Astrocyte of the spinal cord (primary cell): Measurements from ENCODE around the gene KLHDC7B.

Experiments
- DNase-seq: peaks from one replicate; pipeline ENCODE4 v3.0.0; 2011; ENCODE audit warnings: low read depth, low spot score
- H3K4me3 ChIP-seq: 2 replicates; pipeline ENCODE4 v1.5.1; 2011; ENCODE audit warnings: low read depth, mild to moderate bottlenecking, low read length, moderate library complexity
- in situ Hi-C: cut with HindIII; loops from 2 replicates; pipeline ENCODE4 v1.10.0; 2017; ENCODE audit warnings: low sequenced_read_pairs
- TF ChIP-seq, protein P1 (sequence below): IDR thresholded peaks from 2 replicates; pipeline ENCODE4 v1.5.1; 2012; ENCODE audit warnings: low read depth, mild to moderate bottlenecking, low read length, inconsistent platforms

KLHDC7B gene

DNA sequence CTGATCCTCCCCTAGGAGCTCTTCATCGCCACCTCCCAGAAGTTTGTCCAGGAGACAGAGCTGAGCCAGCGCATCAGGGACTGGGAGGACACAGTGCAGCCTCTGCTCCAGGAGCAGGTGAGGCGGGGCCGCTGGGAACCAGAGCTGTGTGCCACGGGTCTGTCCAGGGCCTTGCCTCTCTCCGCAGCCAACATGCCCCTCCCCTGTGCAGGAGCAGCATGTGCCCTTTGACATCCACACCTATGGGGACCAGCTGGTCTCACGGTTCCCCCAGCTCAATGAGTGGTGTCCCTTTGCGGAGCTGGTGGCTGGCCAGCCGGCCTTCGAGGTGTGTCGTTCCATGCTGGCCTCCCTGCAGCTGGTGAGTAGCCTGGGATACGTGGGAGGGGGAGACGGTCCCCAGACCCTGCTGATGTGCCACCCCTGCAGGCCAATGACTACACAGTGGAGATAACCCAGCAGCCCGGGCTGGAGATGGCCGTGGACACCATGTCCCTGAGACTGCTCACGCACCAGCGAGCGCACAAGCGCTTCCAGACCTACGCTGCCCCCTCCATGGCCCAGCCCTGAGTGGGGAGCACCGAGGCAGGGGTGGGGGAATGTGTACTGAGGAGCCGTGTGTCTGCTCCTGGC, 22.8 kb upstream of the KLHDC7B start:
- in situ Hi-C loops: no loop called here
- DNase-seq: no peak
- TF ChIP-seq, protein P1, sequence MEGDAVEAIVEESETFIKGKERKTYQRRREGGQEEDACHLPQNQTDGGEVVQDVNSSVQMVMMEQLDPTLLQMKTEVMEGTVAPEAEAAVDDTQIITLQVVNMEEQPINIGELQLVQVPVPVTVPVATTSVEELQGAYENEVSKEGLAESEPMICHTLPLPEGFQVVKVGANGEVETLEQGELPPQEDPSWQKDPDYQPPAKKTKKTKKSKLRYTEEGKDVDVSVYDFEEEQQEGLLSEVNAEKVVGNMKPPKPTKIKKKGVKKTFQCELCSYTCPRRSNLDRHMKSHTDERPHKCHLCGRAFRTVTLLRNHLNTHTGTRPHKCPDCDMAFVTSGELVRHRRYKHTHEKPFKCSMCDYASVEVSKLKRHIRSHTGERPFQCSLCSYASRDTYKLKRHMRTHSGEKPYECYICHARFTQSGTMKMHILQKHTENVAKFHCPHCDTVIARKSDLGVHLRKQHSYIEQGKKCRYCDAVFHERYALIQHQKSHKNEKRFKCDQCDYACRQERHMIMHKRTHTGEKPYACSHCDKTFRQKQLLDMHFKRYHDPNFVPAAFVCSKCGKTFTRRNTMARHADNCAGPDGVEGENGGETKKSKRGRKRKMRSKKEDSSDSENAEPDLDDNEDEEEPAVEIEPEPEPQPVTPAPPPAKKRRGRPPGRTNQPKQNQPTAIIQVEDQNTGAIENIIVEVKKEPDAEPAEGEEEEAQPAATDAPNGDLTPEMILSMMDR: no peak
- H3K4me3 ChIP-seq: no peak overlapping the region

DNA sequence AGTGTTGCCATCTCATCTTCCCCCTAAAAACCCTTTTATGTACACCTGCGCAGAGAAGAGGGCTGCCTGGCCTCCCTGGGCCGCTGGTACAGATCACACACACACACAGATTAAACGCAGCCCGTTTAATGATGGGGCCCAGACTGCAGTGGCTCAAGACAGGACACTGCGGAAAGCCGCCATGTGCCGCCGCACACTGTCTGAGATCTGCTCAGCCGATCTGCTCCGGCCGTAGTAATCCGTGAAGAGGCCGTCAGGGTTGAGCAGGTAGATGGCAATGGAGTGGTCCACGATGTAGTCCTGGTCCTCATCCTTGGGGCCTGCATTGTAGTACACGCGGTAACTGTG, 22.3 kb upstream of the KLHDC7B start:
- H3K4me3 ChIP-seq: no peak overlapping the region
- DNase-seq: no peak
- TF ChIP-seq, protein P1: no peak
- in situ Hi-C loops: no loop called here

DNA sequence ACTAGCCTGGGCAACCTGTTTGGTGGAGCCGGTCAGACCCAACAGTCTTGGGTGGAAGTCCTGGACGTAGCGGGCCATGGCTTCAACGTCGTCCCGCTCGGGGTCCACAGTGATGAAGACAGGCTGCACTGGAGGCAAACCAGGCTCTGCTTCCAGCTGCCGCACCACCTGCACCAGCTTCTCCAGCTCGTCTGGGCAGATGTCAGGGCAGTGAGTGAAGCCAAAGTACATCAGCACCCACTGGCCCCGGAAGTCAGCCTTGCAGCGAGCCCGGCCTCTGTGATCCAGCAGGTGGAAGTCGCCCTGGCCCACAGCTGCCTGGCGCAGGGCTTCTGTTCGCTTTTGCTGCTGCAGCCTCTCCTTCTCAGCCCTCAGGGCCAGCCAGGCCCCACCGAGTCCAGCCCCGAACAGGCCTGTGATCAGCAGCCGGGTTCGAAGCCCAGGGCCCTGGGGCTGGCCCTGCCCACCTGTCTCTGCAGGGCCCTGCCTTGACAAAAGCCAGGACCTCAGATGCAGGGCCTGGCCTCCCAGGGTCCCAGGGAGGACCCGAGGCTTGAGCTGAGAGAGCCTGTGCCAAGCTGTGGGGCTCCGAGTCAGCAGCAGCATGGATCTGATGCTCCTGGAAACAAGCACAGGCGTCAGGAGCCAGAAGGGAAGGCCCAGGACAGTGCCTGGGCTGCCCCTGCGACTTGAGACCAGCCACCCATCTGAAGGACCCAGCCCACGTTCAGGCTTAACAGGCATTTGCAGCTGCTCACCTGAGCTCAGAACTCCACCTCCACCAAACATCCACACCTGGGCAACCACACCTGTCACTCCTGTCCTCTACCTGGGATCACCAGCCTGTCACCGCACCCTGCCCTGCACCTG, 21.7 kb upstream of the KLHDC7B start:
- peak overlapping the region; percentile 72 for H3K4me3 ChIP-seq
- TF ChIP-seq, protein P1: no peak
- DNase-seq: no peak
- in situ Hi-C loops: no loop called here

DNA sequence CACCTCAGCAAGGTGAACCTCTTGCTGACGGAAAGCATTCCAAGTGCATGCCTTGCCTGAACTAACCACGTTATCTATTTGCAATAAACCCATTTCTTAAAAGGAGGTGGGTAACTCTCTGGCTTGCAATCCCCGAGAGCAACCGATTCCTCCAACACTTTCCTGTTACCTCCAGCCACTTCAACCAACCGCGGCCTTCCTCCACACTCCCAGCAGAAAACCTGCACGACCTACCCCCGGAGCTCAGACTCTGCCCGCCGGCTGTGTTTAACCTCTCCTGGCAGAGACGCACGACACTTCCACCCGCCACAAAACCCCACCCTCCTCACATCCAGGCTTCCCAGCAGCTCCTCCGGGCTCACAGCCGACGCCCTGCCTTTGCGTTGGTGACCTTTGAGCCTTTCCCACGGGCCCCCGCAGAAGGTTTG, 21.0 kb upstream of the KLHDC7B start:
- peak overlapping the region; percentile 72 for H3K4me3 ChIP-seq
- TF ChIP-seq, protein P1: no peak
- peak; percentile 12 for DNase-seq
- in situ Hi-C loops: no loop called here

DNA sequence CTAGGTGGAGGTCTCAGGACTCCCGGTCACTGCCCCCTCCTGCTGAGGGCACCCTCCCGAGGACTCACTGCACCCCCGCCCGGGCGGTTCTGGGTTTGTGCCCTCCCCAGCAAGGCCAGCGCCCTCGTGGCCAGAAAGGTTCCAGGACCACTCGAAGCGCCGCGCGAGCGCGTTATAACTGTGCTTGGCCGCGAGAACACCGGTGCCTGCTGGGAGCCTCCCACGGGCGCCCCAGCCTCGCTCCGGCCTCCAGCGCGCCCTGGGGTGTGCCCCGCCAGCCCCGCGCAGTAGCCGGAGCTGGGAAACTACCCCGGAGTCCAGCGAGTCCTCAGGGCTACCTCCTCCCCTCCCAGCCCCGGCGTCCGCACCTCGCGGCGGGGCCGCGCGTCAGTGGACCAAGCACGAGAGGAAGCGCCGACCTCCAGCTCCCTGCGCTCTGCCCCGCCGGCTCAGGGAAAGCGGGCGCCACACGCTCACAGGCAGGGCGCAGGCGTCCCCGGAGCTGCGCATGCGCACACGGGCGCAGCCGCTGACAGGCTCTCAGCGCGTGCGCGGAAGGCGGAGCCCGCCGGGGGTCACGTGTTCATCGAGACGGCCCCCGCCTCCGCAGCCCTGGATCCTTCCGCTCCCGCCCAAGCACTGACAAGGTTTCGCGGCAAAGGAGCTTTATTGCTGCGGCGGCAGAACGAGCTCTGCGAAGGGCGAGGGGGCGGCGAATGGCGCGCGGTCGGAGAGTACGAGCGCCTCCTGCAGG, 20.4 kb upstream of the KLHDC7B start, which contains the start of gene SCO2:
Gene SCO2 (minus strand): TSS at position 495 of the 754 bp plus-strand sequence. CDS start 1,187 bp downstream, outside the sequence.
- H3K4me3 ChIP-seq: peak within 1 kb of the TSS; percentile 72
- in situ Hi-C loops: no loop called here
- TF ChIP-seq, protein P1: peak; percentile 59
- DNase-seq: peak; percentile 97

DNA sequence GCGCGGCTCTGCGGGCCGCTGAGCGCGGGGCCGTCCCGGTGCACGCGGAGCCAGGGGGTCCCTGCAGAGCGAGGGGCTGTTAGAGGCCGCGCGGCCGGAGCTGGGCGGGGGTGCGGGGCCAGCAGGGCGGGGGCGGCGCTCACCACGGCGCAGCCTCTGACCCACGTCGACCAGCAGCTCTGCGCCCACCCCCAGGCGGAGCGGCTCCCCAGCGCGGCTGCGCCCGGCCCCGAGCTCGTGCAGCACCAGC, 19.9 kb upstream of the KLHDC7B start:
- no peak for DNase-seq
- in situ Hi-C loops: no loop called here
- H3K4me3 ChIP-seq: peak overlapping the region; percentile 72
- TF ChIP-seq, protein P1: no peak
